ENCODE measurements around the gene KRT2. TPM values are rescaled to one million over a fixed set of nuclear protein-coding genes. Genes with fewer than 3 reads are reported as not detected.

The KRT2 gene
- total and polyA plus RNA-seq, 12 donors, result not detected

GRCh38 chr12:52604859-52605258 lies 47.2 kb downstream of the KRT2 start:
- Histone ChIP-seq H3K27me3 (peaks cover 16 to 79% (median 71%) of the 10 kb centered on the region in 7 donors), H3K4me1 (peaks cover 0 to 4% (median 0%) of the 10 kb centered on the region in 9 donors), H3K36me3 (no peaks in the 10 kb centered on the region), H3K9me3 (no peaks in the 10 kb centered on the region), H3K4me3 (no peak overlapping the region), H3K27ac (no peak overlapping the region)
- intact Hi-C loops (cut with DNase I), result no loop called here
- ATAC-seq, result no peak
- no peak for DNase-seq
- no peak for TF ChIP-seq CTCF (IDR thresholded peaks at IDR 0.05)

- Histone ChIP-seq H3K4me1 (peaks cover 0 to 4% (median 0%) of the 10 kb centered on the region in 9 donors), H3K9me3 (no peaks in the 10 kb centered on the region), H3K36me3 (no peaks in the 10 kb centered on the region), H3K27ac (no peak overlapping the region), H3K4me3 (no peak overlapping the region), H3K27me3 (peaks cover 16 to 78% (median 69%) of the 10 kb centered on the region in 7 donors)
- intact Hi-C loops (cut with DNase I), result no loop called here
- no peak for ATAC-seq
- 86 to 88% methylated on average over 2 of the region's 2 CpGs for WGBS, 2 donors
- no peak for TF ChIP-seq CTCF (IDR thresholded peaks at IDR 0.05)
- no peak for DNase-seq
These were observed 48.7 kb downstream of the KRT2 start for GRCh38 chr12:52603314-52603713.

- DNase-seq (no peak), ATAC-seq (no peak)
- intact Hi-C loops (cut with DNase I), result no loop called here
- WGBS, 2 donors, result 85 to 92% methylated on average over 5 of the region's 5 CpGs
- Histone ChIP-seq H3K4me1 (peaks cover 0 to 4% (median 0%) of the 10 kb centered on the region in 9 donors), H3K27me3 (peaks cover 16 to 75% (median 68%) of the 10 kb centered on the region in 7 donors), H3K4me3 (no peak overlapping the region), H3K9me3 (no peaks in the 10 kb centered on the region), H3K27ac (no peak overlapping the region), H3K36me3 (no peaks in the 10 kb centered on the region)
- no peak for TF ChIP-seq CTCF (IDR thresholded peaks at IDR 0.05)
These were observed 49.5 kb downstream of the KRT2 start for GRCh38 chr12:52602552-52602951.

- no peak for ATAC-seq
- intact Hi-C loops (cut with DNase I), result no loop called here
- H3K27ac ChIP-seq, result no peak overlapping the region
- TF ChIP-seq CTCF (IDR thresholded peaks at IDR 0.05), result no peak
- H3K9me3 ChIP-seq, result no peaks in the 10 kb centered on the region
- H3K4me1 ChIP-seq, result peaks cover 0 to 4% (median 0%) of the 10 kb centered on the region in 9 donors
- WGBS, 2 donors, result 39 to 63% methylated on average over 4 of the region's 4 CpGs
- peaks cover 16 to 75% (median 65%) of the 10 kb centered on the region in 7 donors for H3K27me3 ChIP-seq
- no peak for DNase-seq
- H3K4me3 ChIP-seq, result no peak overlapping the region
- H3K36me3 ChIP-seq, result no peaks in the 10 kb centered on the region
These were observed 50.3 kb downstream of the KRT2 start for GRCh38 chr12:52601671-52602070.
